ENCODE data around the gene CALHM1.

CALHM1 gene

GRCh38 chr10:103456074-103456660, 2.5 kb downstream of the CALHM1 start:
- DNase-seq, result no peak
- Histone ChIP-seq H3K9me3 (ENCODE audit: control insufficient read depth, low read length) (no peaks in the 10 kb centered on the region), H3K4me3 (ENCODE audit: insufficient read depth, low read depth, low read length, poor library complexity, severe bottlenecking) (no peak overlapping the region), H3K27me3 (replicated peaks; ENCODE audit: control insufficient read depth, insufficient read depth, low read length, poor library complexity, severe bottlenecking) (no peaks in the 10 kb centered on the region), H3K27ac (ENCODE audit: insufficient read depth, low read length, poor library complexity, severe bottlenecking) (no peak overlapping the region), H3K36me3 (ENCODE audit: control insufficient read depth, insufficient read depth, low read length) (no peaks in the 10 kb centered on the region), H3K4me1 (ENCODE audit: control insufficient read depth, insufficient read depth, low read length, poor library complexity, severe bottlenecking) (peaks cover 9% of the 10 kb centered on the region)

GRCh38 chr10:103455235-103455634, 3.5 kb downstream of the CALHM1 start:
- no peak overlapping the region for H3K27ac ChIP-seq (ENCODE audit: insufficient read depth, low read length, poor library complexity, severe bottlenecking)
- peaks cover 15% of the 10 kb centered on the region for H3K4me1 ChIP-seq (ENCODE audit: control insufficient read depth, insufficient read depth, low read length, poor library complexity, severe bottlenecking)
- DNase-seq, result no peak

GRCh38 chr10:103454026-103454425, 4.7 kb downstream of the CALHM1 start:
- Histone ChIP-seq H3K4me3 (ENCODE audit: insufficient read depth, low read depth, low read length, poor library complexity, severe bottlenecking) (no peak overlapping the region), H3K4me1 (ENCODE audit: control insufficient read depth, insufficient read depth, low read length, poor library complexity, severe bottlenecking) (peaks cover 26% of the 10 kb centered on the region), H3K27me3 (replicated peaks; ENCODE audit: control insufficient read depth, insufficient read depth, low read length, poor library complexity, severe bottlenecking) (no peaks in the 10 kb centered on the region), H3K27ac (ENCODE audit: insufficient read depth, low read length, poor library complexity, severe bottlenecking) (no peak overlapping the region), H3K36me3 (ENCODE audit: control insufficient read depth, insufficient read depth, low read length) (peaks cover 7% of the 10 kb centered on the region), H3K9me3 (ENCODE audit: control insufficient read depth, low read length) (no peaks in the 10 kb centered on the region)
- no peak for DNase-seq

More at GRCh38 chr10:103455235-103455634, 3.5 kb downstream of the CALHM1 start:
- Histone ChIP-seq H3K27me3 (replicated peaks; ENCODE audit: control insufficient read depth, insufficient read depth, low read length, poor library complexity, severe bottlenecking) (no peaks in the 10 kb centered on the region), H3K36me3 (ENCODE audit: control insufficient read depth, insufficient read depth, low read length) (no peaks in the 10 kb centered on the region), H3K9me3 (ENCODE audit: control insufficient read depth, low read length) (no peaks in the 10 kb centered on the region), H3K4me3 (ENCODE audit: insufficient read depth, low read depth, low read length, poor library complexity, severe bottlenecking) (no peak overlapping the region)

- H3K27ac ChIP-seq (ENCODE audit: insufficient read depth, low read length, poor library complexity, severe bottlenecking), result peak overlapping the region; percentile 61
- H3K4me1 ChIP-seq (ENCODE audit: control insufficient read depth, insufficient read depth, low read length, poor library complexity, severe bottlenecking), result peaks cover 30% of the 10 kb centered on the region
- H3K4me3 ChIP-seq (ENCODE audit: insufficient read depth, low read depth, low read length, poor library complexity, severe bottlenecking), result peak overlapping the region; percentile 94
- peaks cover 11% of the 10 kb centered on the region for H3K36me3 ChIP-seq (ENCODE audit: control insufficient read depth, insufficient read depth, low read length)
- H3K27me3 ChIP-seq (replicated peaks; ENCODE audit: control insufficient read depth, insufficient read depth, low read length, poor library complexity, severe bottlenecking), result no peaks in the 10 kb centered on the region
- DNase-seq, result no peak
- H3K9me3 ChIP-seq (ENCODE audit: control insufficient read depth, low read length), result no peaks in the 10 kb centered on the region
Measured at GRCh38 chr10:103452506-103453230, 6.0 kb downstream of the CALHM1 start.

- H3K27ac ChIP-seq (ENCODE audit: insufficient read depth, low read length, poor library complexity, severe bottlenecking), result peak within 1 kb of the TSS; percentile 61
- DNase-seq, result peak in 2 of 3 donors; percentile 17 to 19
Measured at GRCh38 chr10:103451831-103452505, 6.7 kb downstream of the CALHM1 start, which contains the start of gene CALHM2. Gene CALHM2 (minus strand): TSS chr10:103452370. CDS start chr10:103449941, 2,429 bp downstream.

GRCh38 chr10:103451091-103451813, 7.4 kb downstream of the CALHM1 start:
- Histone ChIP-seq H3K9me3 (ENCODE audit: control insufficient read depth, low read length) (no peaks in the 10 kb centered on the region), H3K27ac (ENCODE audit: insufficient read depth, low read length, poor library complexity, severe bottlenecking) (peak overlapping the region; percentile 61), H3K4me1 (ENCODE audit: control insufficient read depth, insufficient read depth, low read length, poor library complexity, severe bottlenecking) (peaks cover 35% of the 10 kb centered on the region), H3K4me3 (ENCODE audit: insufficient read depth, low read depth, low read length, poor library complexity, severe bottlenecking) (peak overlapping the region; percentile 94), H3K36me3 (ENCODE audit: control insufficient read depth, insufficient read depth, low read length) (peaks cover 25% of the 10 kb centered on the region), H3K27me3 (replicated peaks; ENCODE audit: control insufficient read depth, insufficient read depth, low read length, poor library complexity, severe bottlenecking) (no peaks in the 10 kb centered on the region)
- peak; percentile 25 to 32 (median 29) for DNase-seq

More at GRCh38 chr10:103451831-103452505, 6.7 kb downstream of the CALHM1 start, which contains the start of gene CALHM2:
- peak within 1 kb of the TSS; percentile 94 for H3K4me3 ChIP-seq (ENCODE audit: insufficient read depth, low read depth, low read length, poor library complexity, severe bottlenecking)
- H3K27me3 ChIP-seq (replicated peaks; ENCODE audit: control insufficient read depth, insufficient read depth, low read length, poor library complexity, severe bottlenecking), result no peaks in the 10 kb centered on the region
- H3K9me3 ChIP-seq (ENCODE audit: control insufficient read depth, low read length), result no peaks in the 10 kb centered on the region
- peaks cover 30% of the 10 kb centered on the region for H3K4me1 ChIP-seq (ENCODE audit: control insufficient read depth, insufficient read depth, low read length, poor library complexity, severe bottlenecking)
- H3K36me3 ChIP-seq (ENCODE audit: control insufficient read depth, insufficient read depth, low read length), result peaks cover 18% of the 10 kb centered on the region

GRCh38 chr10:103450201-103450695, 8.5 kb downstream of the CALHM1 start:
- Histone ChIP-seq H3K27me3 (replicated peaks; ENCODE audit: control insufficient read depth, insufficient read depth, low read length, poor library complexity, severe bottlenecking) (no peaks in the 10 kb centered on the region), H3K27ac (ENCODE audit: insufficient read depth, low read length, poor library complexity, severe bottlenecking) (peak overlapping the region; percentile 61), H3K4me1 (ENCODE audit: control insufficient read depth, insufficient read depth, low read length, poor library complexity, severe bottlenecking) (peaks cover 35% of the 10 kb centered on the region), H3K36me3 (ENCODE audit: control insufficient read depth, insufficient read depth, low read length) (peaks cover 34% of the 10 kb centered on the region), H3K4me3 (ENCODE audit: insufficient read depth, low read depth, low read length, poor library complexity, severe bottlenecking) (peak overlapping the region; percentile 4), H3K9me3 (ENCODE audit: control insufficient read depth, low read length) (no peaks in the 10 kb centered on the region)
- no peak for DNase-seq

GRCh38 chr10:103449208-103450144, 9.2 kb downstream of the CALHM1 start:
- Histone ChIP-seq H3K4me1 (ENCODE audit: control insufficient read depth, insufficient read depth, low read length, poor library complexity, severe bottlenecking) (peaks cover 37% of the 10 kb centered on the region), H3K27me3 (replicated peaks; ENCODE audit: control insufficient read depth, insufficient read depth, low read length, poor library complexity, severe bottlenecking) (no peaks in the 10 kb centered on the region), H3K4me3 (ENCODE audit: insufficient read depth, low read depth, low read length, poor library complexity, severe bottlenecking) (peak overlapping the region; percentile 9), H3K9me3 (ENCODE audit: control insufficient read depth, low read length) (no peaks in the 10 kb centered on the region), H3K36me3 (ENCODE audit: control insufficient read depth, insufficient read depth, low read length) (peaks cover 42% of the 10 kb centered on the region), H3K27ac (ENCODE audit: insufficient read depth, low read length, poor library complexity, severe bottlenecking) (peak overlapping the region; percentile 61)
- DNase-seq, result no peak

- no peak for DNase-seq
- H3K4me3 ChIP-seq (ENCODE audit: insufficient read depth, low read depth, low read length, poor library complexity, severe bottlenecking), result peak overlapping the region; percentile 9
- H3K4me1 ChIP-seq (ENCODE audit: control insufficient read depth, insufficient read depth, low read length, poor library complexity, severe bottlenecking), result peaks cover 36% of the 10 kb centered on the region
Measured at GRCh38 chr10:103448746-103449145, 10.0 kb downstream of the CALHM1 start.

More at GRCh38 chr10:103448746-103449145, 10.0 kb downstream of the CALHM1 start:
- peak overlapping the region; percentile 31 for H3K27ac ChIP-seq (ENCODE audit: insufficient read depth, low read length, poor library complexity, severe bottlenecking)
- H3K9me3 ChIP-seq (ENCODE audit: control insufficient read depth, low read length), result no peaks in the 10 kb centered on the region
- peaks cover 49% of the 10 kb centered on the region for H3K36me3 ChIP-seq (ENCODE audit: control insufficient read depth, insufficient read depth, low read length)
- H3K27me3 ChIP-seq (replicated peaks; ENCODE audit: control insufficient read depth, insufficient read depth, low read length, poor library complexity, severe bottlenecking), result no peaks in the 10 kb centered on the region
